SK-N-MC (cell line): Measurements from ENCODE around the gene PINLYP.

Source experiments
- EZH2 ChIP-seq: fragments of 200-600 bp; sonication (generic); IDR thresholded peaks from one replicate; pipeline ENCODE4 v1.6.1; 2017; ENCODE audit warnings: antibody characterized with exemption
- FOXP2 ChIP-seq: optimal IDR thresholded peaks from 2 replicates; pipeline ENCODE3; 2011; ENCODE audit warnings: mild to moderate bottlenecking, moderate library complexity; ENCODE audit not compliant: insufficient read depth; ENCODE audit errors: extremely low read length, control extremely low read depth
- POLR2AphosphoS5 ChIP-seq: IDR thresholded peaks from 2 replicates; pipeline ENCODE4 v1.6.1; 2012; ENCODE audit warnings: mild to moderate bottlenecking, low read depth, low read length, borderline replicate concordance

GRCh38 chr19:43584484-43584883, 8.9 kb downstream of the PINLYP start:
- TF ChIP-seq POLR2AphosphoS5 (no peak), EZH2 (no peak), FOXP2 (no peak)
